GM12872 (cell line): ENCODE measurements around the gene KCNMB2.

ENCODE experiments used
- TF ChIP-seq, protein P1 (sequence below): IDR thresholded peaks from 3 replicates; pipeline ENCODE4 v1.5.1; 2011; ENCODE audit warnings: low read depth, mild to moderate bottlenecking, low read length, moderate library complexity; ENCODE audit not compliant: insufficient read depth

KCNMB2 gene

GRCh38 chr3:178684881-178685590 lies 148.8 kb downstream of the KCNMB2 start:
- TF ChIP-seq, protein P1, sequence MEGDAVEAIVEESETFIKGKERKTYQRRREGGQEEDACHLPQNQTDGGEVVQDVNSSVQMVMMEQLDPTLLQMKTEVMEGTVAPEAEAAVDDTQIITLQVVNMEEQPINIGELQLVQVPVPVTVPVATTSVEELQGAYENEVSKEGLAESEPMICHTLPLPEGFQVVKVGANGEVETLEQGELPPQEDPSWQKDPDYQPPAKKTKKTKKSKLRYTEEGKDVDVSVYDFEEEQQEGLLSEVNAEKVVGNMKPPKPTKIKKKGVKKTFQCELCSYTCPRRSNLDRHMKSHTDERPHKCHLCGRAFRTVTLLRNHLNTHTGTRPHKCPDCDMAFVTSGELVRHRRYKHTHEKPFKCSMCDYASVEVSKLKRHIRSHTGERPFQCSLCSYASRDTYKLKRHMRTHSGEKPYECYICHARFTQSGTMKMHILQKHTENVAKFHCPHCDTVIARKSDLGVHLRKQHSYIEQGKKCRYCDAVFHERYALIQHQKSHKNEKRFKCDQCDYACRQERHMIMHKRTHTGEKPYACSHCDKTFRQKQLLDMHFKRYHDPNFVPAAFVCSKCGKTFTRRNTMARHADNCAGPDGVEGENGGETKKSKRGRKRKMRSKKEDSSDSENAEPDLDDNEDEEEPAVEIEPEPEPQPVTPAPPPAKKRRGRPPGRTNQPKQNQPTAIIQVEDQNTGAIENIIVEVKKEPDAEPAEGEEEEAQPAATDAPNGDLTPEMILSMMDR, result no peak

DNA sequence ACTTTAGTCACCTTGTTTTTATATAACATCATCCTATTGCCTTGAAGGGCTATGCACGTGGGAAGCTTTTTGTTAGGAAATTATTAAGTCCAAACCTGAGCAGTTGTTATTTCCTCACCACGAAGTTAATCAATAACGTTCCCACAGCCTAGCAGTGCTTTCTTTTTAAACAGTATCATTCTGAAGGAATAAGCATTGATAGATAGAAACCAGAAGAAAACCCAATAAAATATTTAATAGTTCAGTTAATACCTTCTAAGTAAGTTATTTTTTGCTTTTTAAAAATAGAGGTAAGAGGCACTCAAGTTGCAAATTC lies 149.3 kb downstream of the KCNMB2 start:
- TF ChIP-seq, protein P1, result no peak

DNA sequence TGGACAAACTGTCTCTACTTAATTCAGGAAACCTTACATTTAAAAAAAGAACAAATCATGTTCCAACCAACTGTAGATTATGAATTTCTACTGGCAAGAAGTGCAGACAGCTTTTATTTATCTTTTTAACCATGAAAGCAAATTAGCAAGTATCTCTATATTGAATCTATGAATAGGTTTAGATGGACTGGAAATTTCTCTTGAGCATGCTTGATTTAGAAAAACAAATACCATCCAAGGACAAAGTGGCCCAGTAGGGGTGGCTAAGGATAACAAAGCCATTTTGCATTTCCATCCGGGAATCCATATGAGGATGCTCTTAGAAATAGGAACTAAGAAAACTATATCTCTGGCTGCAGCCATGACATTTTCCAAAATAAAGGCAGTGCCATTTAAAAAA lies 150.6 kb downstream of the KCNMB2 start:
- TF ChIP-seq, protein P1, result no peak

DNA sequence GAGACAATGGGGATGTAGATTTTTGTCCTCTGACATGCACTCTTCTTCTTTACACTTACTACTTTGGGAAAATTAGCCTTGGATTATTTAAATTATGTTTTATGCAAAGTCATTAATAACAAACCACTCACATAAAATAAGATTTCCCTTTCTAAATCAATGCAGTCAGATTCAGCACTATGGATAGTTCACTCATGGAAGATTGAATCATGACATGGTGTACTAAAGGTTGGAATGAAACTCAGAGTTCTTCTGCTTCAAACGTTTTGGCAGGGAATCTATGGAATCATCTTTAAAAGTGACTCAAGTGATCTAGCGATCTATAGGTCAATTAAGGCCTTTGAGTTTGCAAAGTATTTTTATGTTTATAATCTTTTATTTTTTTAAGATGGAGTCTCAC lies 154.3 kb downstream of the KCNMB2 start:
- TF ChIP-seq, protein P1, result no peak

- TF ChIP-seq, protein P1, result no peak
These were observed 163.1 kb downstream of the KCNMB2 start for GRCh38 chr3:178699364-178699763.

DNA sequence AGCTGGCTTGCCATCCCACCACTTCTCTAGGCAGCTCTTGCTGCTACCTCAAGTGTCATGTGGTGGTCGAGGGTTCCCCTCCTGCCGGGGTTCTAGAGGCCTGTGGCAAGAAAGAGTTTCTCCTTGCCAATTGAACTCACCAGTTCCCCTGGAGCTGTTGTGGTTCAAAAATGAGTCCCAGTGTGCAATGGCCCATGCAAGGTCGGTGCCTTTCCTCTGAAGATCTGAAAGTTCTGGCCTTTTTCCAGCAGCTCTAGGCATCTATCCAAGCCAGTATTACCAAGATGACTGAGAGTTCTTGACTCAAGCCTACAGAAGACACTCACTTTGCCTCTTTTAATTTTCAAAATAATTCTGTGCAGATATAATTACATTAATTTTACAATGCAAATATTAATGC lies 163.6 kb downstream of the KCNMB2 start:
- TF ChIP-seq, protein P1, result no peak

GRCh38 chr3:178703268-178703975 lies 167.2 kb downstream of the KCNMB2 start:
- TF ChIP-seq, protein P1, result no peak
